Measurements from ENCODE around the gene HCN2.
"Not testable (repeated sequence)": the region's sequence is repeated elsewhere in the genome, so short reads cannot be mapped to it uniquely, and the experiment has no call there.

The HCN2 gene

DNA sequence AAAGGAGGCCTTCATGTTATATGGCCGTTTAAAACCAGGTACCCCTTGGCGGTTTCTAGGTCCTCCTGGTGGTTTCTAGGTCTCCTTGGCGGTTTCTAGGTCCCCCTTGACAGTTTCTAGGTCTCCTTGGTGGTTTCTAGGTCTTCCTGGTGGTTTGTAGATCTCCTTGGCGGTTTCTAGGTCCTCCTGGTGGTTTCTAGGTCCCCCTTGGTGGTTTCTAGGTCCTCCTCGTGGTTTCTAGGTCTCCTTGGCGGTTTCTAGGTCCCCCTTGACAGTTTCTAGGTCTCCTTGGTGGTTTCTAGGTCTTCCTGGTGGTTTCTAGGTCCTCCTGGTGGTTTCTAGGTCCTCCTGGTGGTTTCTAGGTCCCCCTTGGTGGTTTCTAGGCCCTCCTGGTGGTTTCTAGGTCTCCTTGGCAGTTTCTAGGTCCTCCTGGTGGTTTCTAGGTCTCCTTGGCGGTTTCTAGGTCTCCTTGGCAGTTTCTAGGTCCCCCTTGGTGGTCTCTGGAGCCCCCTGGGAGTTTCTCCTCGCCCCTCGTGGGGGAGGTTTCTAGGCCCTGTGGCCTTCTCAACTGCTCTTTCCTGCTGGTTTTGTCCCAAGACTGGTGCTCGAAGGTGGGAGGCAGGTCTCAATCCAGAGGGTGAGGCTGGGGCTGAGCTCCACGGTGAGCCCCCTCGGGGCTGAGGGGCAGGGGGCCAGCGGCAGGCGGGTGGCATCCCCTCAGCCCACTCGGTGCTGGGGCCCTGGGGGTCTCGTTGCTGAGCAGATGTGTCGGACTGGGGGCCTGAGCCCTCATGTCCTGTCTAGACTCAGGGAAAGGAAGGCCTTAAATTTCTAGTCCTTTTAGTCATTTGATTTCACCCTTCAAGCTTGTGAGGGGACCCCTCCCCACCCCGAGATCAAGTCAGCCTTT lies 8.0 kb downstream of the HCN2 start:
- Histone ChIP-seq H3K4me1 (ENCODE audit: control insufficient read depth, insufficient read depth, low read length, poor library complexity, severe bottlenecking) (no peaks in the 10 kb centered on the region), H3K4me3 (ENCODE audit: extremely low read depth, insufficient read depth, low read length, poor library complexity, severe bottlenecking) (no peak overlapping the region), H3K27ac (ENCODE audit: low read depth, low read length, severe bottlenecking) (no peak overlapping the region), H3K9me3 (ENCODE audit: control insufficient read depth, low read length) (no peaks in the 10 kb centered on the region), H3K36me3 (ENCODE audit: control insufficient read depth, insufficient read depth, low read length) (no peaks in the 10 kb centered on the region)
- 86 to 88% methylated on average over 12 to 15 of the region's 18 CpGs for WGBS, 2 experiments (ENCODE audit: insufficient coverage in 2 of 2)

DNA sequence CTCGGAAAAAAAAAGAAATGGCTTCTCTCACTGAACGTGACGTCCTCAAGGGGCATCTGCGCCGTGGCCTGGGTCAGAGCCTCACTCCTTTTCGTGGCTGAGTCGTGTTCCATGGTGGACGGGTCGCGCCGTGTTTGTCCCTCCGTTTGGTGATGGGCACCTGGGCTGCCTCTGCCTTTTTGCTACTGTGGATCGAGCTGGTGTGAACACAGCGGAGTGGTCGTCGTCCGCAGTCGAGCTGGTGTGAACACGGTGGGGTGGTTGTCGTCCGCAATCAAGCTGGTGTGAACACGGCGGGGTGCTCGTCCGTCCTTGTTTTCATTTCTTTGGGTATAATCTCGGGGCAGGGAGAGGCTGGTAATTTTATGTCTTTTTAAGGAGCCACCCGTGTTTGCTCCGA lies 11.6 kb downstream of the HCN2 start:
- 93 to 94% methylated on average over 28 of the region's 28 CpGs for WGBS, 2 experiments (ENCODE audit: insufficient coverage in 2 of 2)
- Histone ChIP-seq H3K4me3 (ENCODE audit: extremely low read depth, insufficient read depth, low read length, poor library complexity, severe bottlenecking) (no peak overlapping the region), H3K9me3 (ENCODE audit: control insufficient read depth, low read length) (no peaks in the 10 kb centered on the region), H3K27ac (ENCODE audit: low read depth, low read length, severe bottlenecking) (no peak overlapping the region), H3K4me1 (ENCODE audit: control insufficient read depth, insufficient read depth, low read length, poor library complexity, severe bottlenecking) (no peaks in the 10 kb centered on the region), H3K36me3 (ENCODE audit: control insufficient read depth, insufficient read depth, low read length) (no peaks in the 10 kb centered on the region)

DNA sequence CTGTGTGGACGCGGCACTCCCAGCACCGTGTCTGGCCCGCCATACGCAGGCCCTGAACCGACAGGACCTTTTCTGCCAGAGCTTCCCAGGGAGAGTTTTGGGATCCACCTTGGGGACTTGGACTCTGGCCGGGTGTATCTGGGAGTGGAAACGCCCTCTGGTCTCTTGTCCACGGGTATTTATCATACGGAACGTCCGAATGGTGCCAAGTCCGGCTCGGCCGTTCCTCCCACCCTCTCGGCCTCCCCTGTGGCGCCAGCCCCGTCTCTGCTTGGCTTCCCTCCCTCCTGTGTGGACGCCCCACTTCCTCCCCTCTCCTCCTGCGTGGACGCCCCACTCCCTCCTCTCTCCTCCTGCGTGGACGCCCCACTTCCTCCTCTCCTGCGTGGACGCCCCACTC lies 12.1 kb downstream of the HCN2 start:
- Histone ChIP-seq H3K4me3 (ENCODE audit: extremely low read depth, insufficient read depth, low read length, poor library complexity, severe bottlenecking) (no peak overlapping the region), H3K4me1 (ENCODE audit: control insufficient read depth, insufficient read depth, low read length, poor library complexity, severe bottlenecking) (no peaks in the 10 kb centered on the region), H3K36me3 (ENCODE audit: control insufficient read depth, insufficient read depth, low read length) (no peaks in the 10 kb centered on the region), H3K9me3 (ENCODE audit: control insufficient read depth, low read length) (no peaks in the 10 kb centered on the region), H3K27ac (ENCODE audit: low read depth, low read length, severe bottlenecking) (no peak overlapping the region)
- 87 to 91% methylated on average over 13 to 21 of the region's 25 CpGs for WGBS, 2 experiments (ENCODE audit: insufficient coverage in 2 of 2)

DNA sequence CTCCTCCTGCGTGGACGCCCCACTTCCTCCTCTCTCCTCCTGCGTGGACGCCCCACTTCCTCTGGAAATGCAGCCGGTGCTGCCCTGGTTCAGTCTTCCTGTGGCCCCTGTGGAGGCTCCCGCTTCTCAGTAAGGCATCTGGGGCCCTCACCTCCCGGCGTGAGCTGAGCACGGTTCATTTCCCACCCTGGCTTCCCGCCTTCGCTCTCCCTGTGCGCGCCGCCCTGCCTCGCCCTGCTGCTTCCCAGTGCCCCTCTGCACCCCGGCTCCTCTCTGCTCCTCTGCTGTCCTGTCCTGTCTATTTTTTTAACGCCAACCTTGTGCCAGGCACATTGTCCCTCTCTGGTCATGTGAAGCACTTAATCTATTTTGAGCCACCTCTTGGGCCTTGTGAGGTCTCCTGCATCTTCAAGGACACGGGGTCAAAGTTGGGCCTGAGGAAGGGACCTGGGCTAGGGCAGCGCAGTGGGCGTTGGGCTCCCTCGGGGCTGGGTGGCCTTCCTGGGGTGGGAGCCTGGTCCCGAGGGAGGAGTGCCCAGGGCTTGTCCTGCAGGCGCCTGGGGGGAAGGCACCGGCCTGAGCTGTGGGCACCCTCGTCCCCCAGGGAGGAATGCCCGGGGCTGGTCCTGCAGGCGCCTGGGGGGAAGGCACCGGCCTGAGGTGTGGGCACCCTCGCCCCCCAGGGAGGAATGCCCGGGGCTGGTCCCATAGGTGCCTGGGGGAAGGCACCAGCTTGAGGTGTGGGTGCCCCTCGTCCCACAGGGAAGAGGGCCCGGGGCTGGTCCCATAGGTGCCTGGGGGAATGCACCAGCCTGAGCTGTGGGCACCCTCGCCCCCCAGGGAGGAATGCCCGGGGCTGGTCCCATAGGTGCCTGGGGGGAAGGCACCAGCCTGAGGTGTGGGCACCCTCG lies 13.0 kb downstream of the HCN2 start:
- WGBS, 2 experiments (ENCODE audit: insufficient coverage in 2 of 2) = 86 to 88% methylated on average over 23 to 24 of the region's 35 CpGs

DNA sequence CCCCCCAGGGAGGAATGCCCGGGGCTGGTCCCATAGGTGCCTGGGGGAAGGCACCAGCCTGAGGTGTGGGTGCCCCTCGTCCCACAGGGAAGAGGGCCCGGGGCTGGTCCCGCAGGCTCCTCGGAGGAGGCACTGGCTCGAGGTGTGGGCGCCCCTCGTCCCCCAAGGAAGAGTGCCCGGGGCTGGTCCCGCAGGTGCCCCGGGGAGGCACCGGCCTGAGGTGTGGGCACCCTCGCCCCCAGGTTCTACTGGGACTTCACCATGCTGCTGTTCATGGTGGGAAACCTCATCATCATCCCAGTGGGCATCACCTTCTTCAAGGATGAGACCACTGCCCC lies 13.6 kb downstream of the HCN2 start:
- not testable (repeated sequence) for H3K4me3 ChIP-seq (ENCODE audit: extremely low read depth, insufficient read depth, low read length, poor library complexity, severe bottlenecking); H3K9me3 ChIP-seq (ENCODE audit: control insufficient read depth, low read length); H3K27ac ChIP-seq (ENCODE audit: low read depth, low read length, severe bottlenecking); H3K4me1 ChIP-seq (ENCODE audit: control insufficient read depth, insufficient read depth, low read length, poor library complexity, severe bottlenecking); H3K36me3 ChIP-seq (ENCODE audit: control insufficient read depth, insufficient read depth, low read length)
- WGBS, 2 experiments (ENCODE audit: insufficient coverage in 2 of 2) = 94% methylated on average over 12 to 13 of the region's 13 CpGs

More for the DNA sequence above, 13.0 kb downstream of the HCN2 start:
- Histone ChIP-seq H3K36me3 (ENCODE audit: control insufficient read depth, insufficient read depth, low read length) (no peaks in the 10 kb centered on the region), H3K27ac (ENCODE audit: low read depth, low read length, severe bottlenecking) (no peak overlapping the region), H3K9me3 (ENCODE audit: control insufficient read depth, low read length) (no peaks in the 10 kb centered on the region), H3K4me3 (ENCODE audit: extremely low read depth, insufficient read depth, low read length, poor library complexity, severe bottlenecking) (no peak overlapping the region), H3K4me1 (ENCODE audit: control insufficient read depth, insufficient read depth, low read length, poor library complexity, severe bottlenecking) (no peaks in the 10 kb centered on the region)

DNA sequence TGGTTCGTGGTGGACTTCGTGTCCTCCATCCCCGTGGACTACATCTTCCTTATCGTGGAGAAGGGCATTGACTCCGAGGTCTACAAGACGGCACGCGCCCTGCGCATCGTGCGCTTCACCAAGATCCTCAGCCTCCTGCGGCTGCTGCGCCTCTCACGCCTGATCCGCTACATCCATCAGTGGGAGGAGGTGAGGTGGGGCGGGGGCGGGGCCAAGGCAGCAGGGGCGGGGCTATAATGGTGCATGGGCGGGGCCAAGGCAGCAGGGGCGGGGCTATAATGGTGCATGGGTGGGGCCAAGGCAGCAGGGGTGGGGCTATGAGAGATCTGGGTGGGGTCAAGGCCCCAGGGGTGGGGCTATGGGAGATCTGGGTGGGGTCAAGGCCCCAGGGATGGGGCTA lies 14.1 kb downstream of the HCN2 start:
- not testable (repeated sequence) for H3K9me3 ChIP-seq (ENCODE audit: control insufficient read depth, low read length); H3K4me3 ChIP-seq (ENCODE audit: extremely low read depth, insufficient read depth, low read length, poor library complexity, severe bottlenecking); H3K27ac ChIP-seq (ENCODE audit: low read depth, low read length, severe bottlenecking); H3K4me1 ChIP-seq (ENCODE audit: control insufficient read depth, insufficient read depth, low read length, poor library complexity, severe bottlenecking); H3K36me3 ChIP-seq (ENCODE audit: control insufficient read depth, insufficient read depth, low read length)
- WGBS, 2 experiments (ENCODE audit: insufficient coverage in 2 of 2) = 90 to 91% methylated on average over 11 of the region's 20 CpGs

DNA sequence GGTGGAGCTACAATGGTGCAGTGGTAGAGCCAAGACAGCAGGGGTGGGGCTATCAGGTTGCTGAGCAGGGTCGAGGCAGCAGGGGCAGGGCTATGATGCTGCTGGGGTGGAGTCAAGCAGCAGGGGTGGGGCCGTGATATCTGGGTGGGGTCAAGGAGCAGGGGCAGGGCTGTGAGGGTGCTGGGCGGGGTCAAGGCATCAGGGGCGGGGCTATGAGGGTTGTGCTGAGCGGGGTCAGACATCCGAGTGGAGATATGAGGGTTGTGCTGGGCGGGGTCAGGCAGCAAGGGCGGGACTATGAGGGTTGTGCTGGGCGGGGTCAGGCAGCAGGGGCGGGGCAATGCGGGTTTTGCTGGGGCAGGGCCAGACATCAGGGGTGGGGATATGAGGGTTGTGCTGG lies 14.7 kb downstream of the HCN2 start:
- WGBS, 2 experiments (ENCODE audit: insufficient coverage in 2 of 2) = 80 to 96% methylated on average over 5 to 7 of the region's 11 CpGs
- H3K9me3 ChIP-seq (ENCODE audit: control insufficient read depth, low read length) = no peaks in the 10 kb centered on the region
- H3K27ac ChIP-seq (ENCODE audit: low read depth, low read length, severe bottlenecking) = no peak overlapping the region
- no peaks in the 10 kb centered on the region for H3K4me1 ChIP-seq (ENCODE audit: control insufficient read depth, insufficient read depth, low read length, poor library complexity, severe bottlenecking)
- no peak overlapping the region for H3K4me3 ChIP-seq (ENCODE audit: extremely low read depth, insufficient read depth, low read length, poor library complexity, severe bottlenecking)
- no peaks in the 10 kb centered on the region for H3K36me3 ChIP-seq (ENCODE audit: control insufficient read depth, insufficient read depth, low read length)

DNA sequence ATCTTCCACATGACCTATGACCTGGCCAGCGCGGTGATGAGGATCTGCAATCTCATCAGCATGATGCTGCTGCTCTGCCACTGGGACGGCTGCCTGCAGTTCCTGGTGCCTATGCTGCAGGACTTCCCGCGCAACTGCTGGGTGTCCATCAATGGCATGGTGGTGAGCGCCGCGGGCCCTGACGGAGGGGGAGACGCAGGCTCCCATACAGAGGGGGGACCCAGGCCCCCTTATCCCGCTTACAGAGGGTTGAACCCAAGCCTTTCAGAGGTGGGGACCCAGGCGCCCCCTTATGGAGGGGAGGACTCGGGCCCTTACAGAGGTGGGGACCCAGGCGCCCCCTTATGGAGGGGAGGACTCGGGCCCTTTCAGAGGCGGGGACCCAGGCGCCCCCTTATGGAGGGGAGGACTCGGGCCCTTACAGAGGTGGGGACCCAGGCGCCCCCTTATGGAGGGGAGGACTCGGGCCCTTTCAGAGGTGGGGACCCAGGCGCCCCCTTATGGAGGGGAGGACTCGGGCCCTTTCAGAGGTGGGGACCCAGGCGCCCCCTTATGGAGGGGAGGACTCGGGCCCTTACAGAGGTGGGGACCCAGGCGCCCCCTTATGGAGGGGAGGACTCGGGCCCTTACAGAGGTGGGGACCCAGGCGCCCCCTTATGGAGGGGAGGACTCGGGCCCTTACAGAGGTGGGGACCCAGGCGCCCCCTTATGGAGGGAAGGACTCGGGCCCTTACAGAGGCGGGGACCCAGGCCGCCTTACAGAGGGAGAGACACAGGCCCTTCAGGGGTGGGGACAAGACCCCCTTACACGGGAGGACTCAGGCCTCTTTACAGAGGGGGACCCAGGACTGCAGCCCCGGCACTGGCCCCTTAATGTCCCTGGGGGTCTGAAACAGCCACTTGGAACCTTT lies 15.6 kb downstream of the HCN2 start:
- not testable (repeated sequence) for H3K9me3 ChIP-seq (ENCODE audit: control insufficient read depth, low read length); H3K4me3 ChIP-seq (ENCODE audit: extremely low read depth, insufficient read depth, low read length, poor library complexity, severe bottlenecking); H3K27ac ChIP-seq (ENCODE audit: low read depth, low read length, severe bottlenecking); H3K36me3 ChIP-seq (ENCODE audit: control insufficient read depth, insufficient read depth, low read length); H3K4me1 ChIP-seq (ENCODE audit: control insufficient read depth, insufficient read depth, low read length, poor library complexity, severe bottlenecking)
- 87 to 93% methylated on average over 10 to 15 of the region's 34 CpGs for WGBS, 2 experiments (ENCODE audit: insufficient coverage in 2 of 2)

DNA sequence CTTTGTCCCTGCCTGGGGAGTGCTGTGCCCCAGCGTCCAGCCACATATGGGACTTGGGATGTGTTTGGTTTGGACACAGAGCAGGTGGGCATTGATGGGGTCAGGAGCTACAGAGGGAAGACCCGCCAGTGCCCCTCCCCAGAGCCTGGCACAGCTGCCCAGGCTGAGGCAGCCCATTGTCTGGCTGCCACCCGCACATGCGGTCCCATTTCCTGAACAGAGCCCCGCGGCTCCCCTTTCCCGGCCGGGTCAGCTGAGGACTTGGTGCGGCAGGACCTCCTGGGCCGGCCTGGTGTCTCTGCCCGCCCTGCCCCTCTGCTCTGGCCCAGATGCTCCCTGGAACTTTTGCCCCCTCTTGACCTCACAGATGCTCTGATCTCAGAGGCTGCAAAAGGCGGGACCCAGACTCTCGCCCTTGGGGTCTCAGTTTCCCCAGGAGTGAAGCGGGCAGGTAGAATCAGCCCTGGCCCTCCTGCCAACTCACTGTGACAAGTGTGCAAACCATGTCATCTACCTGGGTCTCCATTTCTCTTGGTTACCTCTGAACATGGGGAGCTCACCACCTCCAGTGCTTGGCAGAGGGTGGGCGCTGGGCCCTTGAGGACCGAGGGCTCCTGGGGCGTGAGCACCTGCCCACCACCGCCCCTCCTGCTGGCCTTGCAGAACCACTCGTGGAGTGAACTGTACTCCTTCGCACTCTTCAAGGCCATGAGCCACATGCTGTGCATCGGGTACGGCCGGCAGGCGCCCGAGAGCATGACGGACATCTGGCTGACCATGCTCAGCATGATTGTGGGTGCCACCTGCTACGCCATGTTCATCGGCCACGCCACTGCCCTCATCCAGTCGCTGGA lies 17.8 kb downstream of the HCN2 start:
- H3K27ac ChIP-seq (ENCODE audit: low read depth, low read length, severe bottlenecking) = no peak overlapping the region
- no peak overlapping the region for H3K4me3 ChIP-seq (ENCODE audit: extremely low read depth, insufficient read depth, low read length, poor library complexity, severe bottlenecking)
- no peaks in the 10 kb centered on the region for H3K36me3 ChIP-seq (ENCODE audit: control insufficient read depth, insufficient read depth, low read length)
- 91 to 97% methylated on average over 19 to 30 of the region's 30 CpGs for WGBS, 2 experiments (ENCODE audit: insufficient coverage in 2 of 2)
- no peaks in the 10 kb centered on the region for H3K9me3 ChIP-seq (ENCODE audit: control insufficient read depth, low read length)
- H3K4me1 ChIP-seq (ENCODE audit: control insufficient read depth, insufficient read depth, low read length, poor library complexity, severe bottlenecking) = peaks cover 8% of the 10 kb centered on the region

Data from mesodermal cell (in vitro differentiated cells).